DMS114 treated with DMSO at 0.1 percent for 48 hours (cell line): ENCODE data around the gene ATP5MC3.
"Not testable (repeated sequence)": the region's sequence is repeated elsewhere in the genome, so short reads cannot be mapped to it uniquely, and the experiment has no call there.

Source experiments
- DNase-seq: peaks from one replicate; lab custom pipeline; 2025; ENCODE audit not compliant: unreplicated experiment; lab: John Stamatoyannopoulos, UW

The ATP5MC3 gene

GRCh38 chr2:175181104-175181876, at the start of gene ATP5MC3:
ATP5MC3 (minus strand) TSS chr2:175181710; CDS start chr2:175181393, 317 bp downstream.
- peak; percentile 72 for DNase-seq

GRCh38 chr2:175228601-175229000, 47.1 kb upstream of the ATP5MC3 start:
- not testable (repeated sequence) for DNase-seq

GRCh38 chr2:175228179-175228578, 46.7 kb upstream of the ATP5MC3 start:
- no peak for DNase-seq

- DNase-seq: no peak
Observed at GRCh38 chr2:175227393-175227792, 45.9 kb upstream of the ATP5MC3 start.

- DNase-seq: no peak
Observed at GRCh38 chr2:175220075-175220474, 38.6 kb upstream of the ATP5MC3 start.

GRCh38 chr2:175218551-175218950, 37.0 kb upstream of the ATP5MC3 start:
- DNase-seq: no peak

- DNase-seq: no peak
Observed at GRCh38 chr2:175207741-175208438, 26.4 kb upstream of the ATP5MC3 start.

- DNase-seq: no peak
Observed at GRCh38 chr2:175206866-175207265, 25.4 kb upstream of the ATP5MC3 start.

GRCh38 chr2:175205523-175205922, 24.0 kb upstream of the ATP5MC3 start:
- DNase-seq: no peak

- peak; percentile 48 for DNase-seq
Observed at GRCh38 chr2:175203621-175204496, 22.3 kb upstream of the ATP5MC3 start.

GRCh38 chr2:175195012-175195411, 13.5 kb upstream of the ATP5MC3 start:
- DNase-seq: no peak

GRCh38 chr2:175188761-175189160, 7.3 kb upstream of the ATP5MC3 start:
- no peak for DNase-seq

GRCh38 chr2:175187378-175187777, 5.9 kb upstream of the ATP5MC3 start:
- DNase-seq: no peak

- no peak for DNase-seq
Observed at GRCh38 chr2:175183674-175184073, 2.2 kb upstream of the ATP5MC3 start.

GRCh38 chr2:175181877-175182308, 383 bp upstream of the ATP5MC3 start:
- no peak for DNase-seq

- no peak for DNase-seq
Observed at GRCh38 chr2:175180701-175181103, 808 bp downstream of the ATP5MC3 start.

GRCh38 chr2:175176624-175177023, 4.9 kb downstream of the ATP5MC3 start:
- DNase-seq: no peak

- DNase-seq: no peak
Observed at GRCh38 chr2:175175896-175176295, 5.6 kb downstream of the ATP5MC3 start.

GRCh38 chr2:175175320-175175719, 6.2 kb downstream of the ATP5MC3 start:
- DNase-seq: no peak

- no peak for DNase-seq
Observed at GRCh38 chr2:175170659-175171304, 10.7 kb downstream of the ATP5MC3 start.

- DNase-seq: no peak
Observed at GRCh38 chr2:175169191-175169590, 12.3 kb downstream of the ATP5MC3 start.
